Measurements from ENCODE around the gene FRS2. TPM values are rescaled to one million over a fixed set of nuclear protein-coding genes. Genes with fewer than 3 reads are reported as not detected.

The FRS2 gene
- polyA plus RNA-seq, 1 donor from 2014 or later = 20.2 TPM

GRCh38 chr12:69514111-69514510 lies 43.9 kb downstream of the FRS2 start:
- Histone ChIP-seq H3K4me2 (ENCODE audit: low read length) (no peak overlapping the region), H3K9ac (ENCODE audit: low read length) (no peak overlapping the region), H3F3A (ENCODE audit: insufficient read depth, low read length, poor library complexity, severe bottlenecking) (peaks cover 5% of the 10 kb centered on the region), H3K9me2 (ENCODE audit: insufficient read depth, low read length) (no peaks in the 10 kb centered on the region), H2AFZ (ENCODE audit: low read depth, low read length) (no peak overlapping the region), H3K9me3 (ENCODE audit: low read length) (no peaks in the 10 kb centered on the region), H3K27me3 (ENCODE audit: insufficient read depth, low read depth, low read length) (no peaks in the 10 kb centered on the region), H4K20me1 (ENCODE audit: insufficient read depth) (no peaks in the 10 kb centered on the region), H3K27ac (ENCODE audit: low read length) (no peak overlapping the region), H3K4me3 (ENCODE audit: low read length) (no peak overlapping the region), H3K36me3 (ENCODE audit: insufficient read depth, low read length) (no peaks in the 10 kb centered on the region), H3K79me2 (replicated peaks; ENCODE audit: insufficient read depth, low read length) (peaks cover 51% of the 10 kb centered on the region)
- TF ChIP-seq REST (IDR thresholded peaks at IDR 0.05; ENCODE audit: borderline replicate concordance) (no peak), TAF1 (IDR thresholded peaks at IDR 0.05; ENCODE audit: low read depth) (no peak), MXI1 (conservative IDR thresholded peaks at IDR 0.05; ENCODE audit: poor library complexity, severe bottlenecking) (no peak), SMC3 (conservative IDR thresholded peaks at IDR 0.05; ENCODE audit: poor library complexity) (no peak), CTCF (IDR thresholded peaks at IDR 0.05; ENCODE audit: poor library complexity, severe bottlenecking) (no peak)

GRCh38 chr12:69514845-69515244 lies 44.7 kb downstream of the FRS2 start:
- H4K20me1 ChIP-seq (ENCODE audit: insufficient read depth) = no peaks in the 10 kb centered on the region
- H3F3A ChIP-seq (ENCODE audit: insufficient read depth, low read length, poor library complexity, severe bottlenecking) = peaks cover 5% of the 10 kb centered on the region
- H3K27ac ChIP-seq (ENCODE audit: low read length) = no peak overlapping the region
- H3K27me3 ChIP-seq (ENCODE audit: insufficient read depth, low read depth, low read length) = no peaks in the 10 kb centered on the region
- H3K4me2 ChIP-seq (ENCODE audit: low read length) = no peak overlapping the region
- no peak for TF ChIP-seq RAD21 (conservative IDR thresholded peaks at IDR 0.05)
- no peak for TF ChIP-seq SMC3 (conservative IDR thresholded peaks at IDR 0.05; ENCODE audit: poor library complexity)
- TF ChIP-seq CTCF (IDR thresholded peaks at IDR 0.05; ENCODE audit: poor library complexity, severe bottlenecking) = no peak
- TF ChIP-seq MXI1 (conservative IDR thresholded peaks at IDR 0.05; ENCODE audit: poor library complexity, severe bottlenecking) = no peak
- no peak for TF ChIP-seq TAF1 (IDR thresholded peaks at IDR 0.05; ENCODE audit: low read depth)
- no peak for TF ChIP-seq REST (IDR thresholded peaks at IDR 0.05; ENCODE audit: borderline replicate concordance)
- no peak for TF ChIP-seq POLR2AphosphoS5 (IDR thresholded peaks at IDR 0.05)
- TF ChIP-seq EZH2 (IDR thresholded peaks at IDR 0.05; ENCODE audit: borderline replicate concordance, insufficient read depth, low read length, poor library complexity, severe bottlenecking) = no peak
- H3K4me3 ChIP-seq (ENCODE audit: low read length) = no peak overlapping the region
- H3K9ac ChIP-seq (ENCODE audit: low read length) = no peak overlapping the region
- peaks cover 58% of the 10 kb centered on the region for H3K79me2 ChIP-seq (replicated peaks; ENCODE audit: insufficient read depth, low read length)
- no peaks in the 10 kb centered on the region for H3K9me2 ChIP-seq (ENCODE audit: insufficient read depth, low read length)
- H2AFZ ChIP-seq (ENCODE audit: low read depth, low read length) = no peak overlapping the region
- no peaks in the 10 kb centered on the region for H3K36me3 ChIP-seq (ENCODE audit: insufficient read depth, low read length)
- no peaks in the 10 kb centered on the region for H3K9me3 ChIP-seq (ENCODE audit: low read length)

Measured in neural cell (in vitro differentiated cells).